Activated T-helper 17 cell treated with anti-CD3 and anti-CD28 coated beads, Interleukin-2, amount 50 U/mL, for 72 hours (primary cell): Measurements from ENCODE around the gene DBT. TPM values are rescaled to one million over a fixed set of nuclear protein-coding genes. Genes with fewer than 3 reads are reported as not detected.
A peak's percentile ranks its signal among the peaks of the same experiment; 100 is the strongest.
"Not testable (repeated sequence)": the region's sequence is repeated elsewhere in the genome, so short reads cannot be mapped to it uniquely, and the experiment has no call there.

ENCODE experiments used
- ATAC-seq: fragments of 150-1000 bp; cut with Tn5 transposase; replicated peaks from 2 replicates; pipeline ENCODE4 v1.10.0; 2021; ENCODE audit warnings: mild to moderate bottlenecking, moderate library complexity
- H3K27ac Mint-ChIP-seq: one replicate; pipeline ENCODE4 v1.8.0; 2022; ENCODE audit warnings: mixed read lengths
- H3K27me3 Mint-ChIP-seq: one replicate; pipeline ENCODE4 v1.8.0; 2022; ENCODE audit warnings: mixed read lengths
- H3K36me3 Mint-ChIP-seq: one replicate; pipeline ENCODE4 v1.8.0; 2022; ENCODE audit warnings: low read depth, mild to moderate bottlenecking, mixed read lengths
- H3K4me1 Mint-ChIP-seq: one replicate; pipeline ENCODE4 v1.8.0; 2022; ENCODE audit warnings: mixed read lengths
- H3K4me3 Mint-ChIP-seq: one replicate; pipeline ENCODE4 v1.8.0; 2022; ENCODE audit warnings: mild to moderate bottlenecking, mixed read lengths
- H3K9me3 Mint-ChIP-seq: one replicate; pipeline ENCODE4 v1.8.0; 2022; ENCODE audit warnings: mixed read lengths
- total RNA-seq, 2 donors: library from RNA; stranded (reverse); gene quantifications; one replicate each; pipeline ENCODE4 v1.2.3, GENCODE V29; 2022

DBT gene
- total RNA-seq, 2 donors from 2014 or later, result 12.3 to 12.6 TPM

- H3K27ac Mint-ChIP-seq, result peak within 1 kb of the TSS; percentile 99
- peaks cover 19% of the 10 kb centered on the region for H3K4me1 Mint-ChIP-seq
- H3K9me3 Mint-ChIP-seq, result no peaks in the 10 kb centered on the region
- peak within 1 kb of the TSS; percentile 97 for H3K4me3 Mint-ChIP-seq
- H3K27me3 Mint-ChIP-seq, result no peaks in the 10 kb centered on the region
- peak; percentile 94 for ATAC-seq
- H3K36me3 Mint-ChIP-seq, result peaks cover 59% of the 10 kb centered on the region
Measured at GRCh38 chr1:100265931-100266740, 16.5 kb upstream of the DBT start, which contains the start of gene RTCA. TSS of gene RTCA (plus strand) at chr1:100266216. CDS start at chr1:100266376, 160 bp downstream.

DNA sequence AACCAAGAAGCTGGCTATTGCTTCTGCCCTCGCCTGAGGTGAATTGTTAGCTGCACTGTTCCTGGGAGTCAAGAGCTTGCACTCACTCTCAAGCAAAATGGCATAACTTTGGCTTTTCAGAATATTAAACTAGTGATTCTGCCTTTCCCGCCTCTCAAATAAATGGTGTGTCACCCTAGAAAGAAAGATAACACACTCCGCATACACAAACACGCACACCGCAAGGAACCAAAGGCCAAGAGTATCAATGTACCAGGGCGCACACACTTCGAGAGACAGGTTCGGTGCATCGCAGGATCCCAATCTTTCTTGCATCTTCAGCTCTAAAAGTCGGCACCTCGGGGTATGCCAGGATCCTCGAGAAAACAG lies 15.9 kb upstream of the DBT start:
- H3K36me3 Mint-ChIP-seq, result peaks cover 53% of the 10 kb centered on the region
- ATAC-seq, result peak; percentile 48

GRCh38 chr1:100264081-100264480 lies 14.4 kb upstream of the DBT start:
- H3K4me1 Mint-ChIP-seq, H3K9me3 Mint-ChIP-seq, ATAC-seq, H3K27me3 Mint-ChIP-seq, H3K4me3 Mint-ChIP-seq, H3K27ac Mint-ChIP-seq: not testable (repeated sequence)
- H3K36me3 Mint-ChIP-seq, result peaks cover 38% of the 10 kb centered on the region

More for the DNA sequence above, 15.9 kb upstream of the DBT start:
- H3K27me3 Mint-ChIP-seq, result no peaks in the 10 kb centered on the region
- peak overlapping the region; percentile 97 for H3K4me3 Mint-ChIP-seq
- peak overlapping the region; percentile 99 for H3K27ac Mint-ChIP-seq
- peaks cover 15% of the 10 kb centered on the region for H3K4me1 Mint-ChIP-seq
- H3K9me3 Mint-ChIP-seq, result no peaks in the 10 kb centered on the region

DNA sequence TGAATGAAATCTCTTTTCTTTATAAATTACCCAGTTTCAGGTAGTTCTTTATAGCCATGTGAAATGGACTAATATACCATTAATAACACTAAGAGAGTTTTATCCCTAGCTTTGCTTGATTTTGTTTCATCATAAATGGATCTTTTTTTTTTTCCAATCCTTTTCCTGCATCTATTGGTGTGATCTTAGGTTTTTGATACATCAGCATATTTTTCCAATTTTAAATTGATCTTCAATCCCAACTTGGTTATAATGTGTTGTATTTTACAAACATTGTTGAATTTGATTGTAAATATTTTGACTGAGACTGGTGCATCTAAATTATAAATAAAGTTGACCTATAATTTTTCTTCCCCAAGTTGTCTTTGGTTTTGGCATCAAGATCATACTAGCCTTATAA lies 12.1 kb upstream of the DBT start:
- H3K4me3 Mint-ChIP-seq, result no peak overlapping the region
- no peaks in the 10 kb centered on the region for H3K4me1 Mint-ChIP-seq
- H3K36me3 Mint-ChIP-seq, result peaks cover 14% of the 10 kb centered on the region
- no peak overlapping the region for H3K27ac Mint-ChIP-seq
- ATAC-seq, result no peak
- no peaks in the 10 kb centered on the region for H3K9me3 Mint-ChIP-seq
- H3K27me3 Mint-ChIP-seq, result no peaks in the 10 kb centered on the region

GRCh38 chr1:100258427-100258826 lies 8.8 kb upstream of the DBT start:
- not testable (repeated sequence) for H3K27me3 Mint-ChIP-seq, H3K4me3 Mint-ChIP-seq, H3K36me3 Mint-ChIP-seq, H3K4me1 Mint-ChIP-seq, H3K27ac Mint-ChIP-seq, ATAC-seq, H3K9me3 Mint-ChIP-seq

DNA sequence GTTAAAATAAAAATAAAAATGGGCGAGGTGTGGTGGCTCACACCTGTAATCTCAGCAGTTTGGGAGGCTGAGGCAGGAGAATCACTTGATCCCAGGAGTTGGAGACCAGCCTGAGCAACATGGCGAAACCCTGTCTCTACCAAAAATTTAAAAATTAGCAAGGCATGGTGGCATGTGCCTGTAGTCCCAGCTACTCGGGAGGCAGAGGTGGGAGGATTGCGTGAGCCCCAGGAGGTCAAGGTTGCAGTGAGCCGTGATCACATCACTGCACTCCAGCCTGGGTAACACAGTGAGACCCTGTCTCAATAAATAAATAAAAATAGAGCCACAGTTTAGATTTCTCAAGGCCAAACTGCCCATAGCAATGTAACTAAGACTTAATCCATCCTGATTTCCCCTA lies 6.6 kb upstream of the DBT start:
- H3K9me3 Mint-ChIP-seq, H3K4me1 Mint-ChIP-seq, H3K27ac Mint-ChIP-seq, H3K4me3 Mint-ChIP-seq, ATAC-seq, H3K27me3 Mint-ChIP-seq, H3K36me3 Mint-ChIP-seq: not testable (repeated sequence)

DNA sequence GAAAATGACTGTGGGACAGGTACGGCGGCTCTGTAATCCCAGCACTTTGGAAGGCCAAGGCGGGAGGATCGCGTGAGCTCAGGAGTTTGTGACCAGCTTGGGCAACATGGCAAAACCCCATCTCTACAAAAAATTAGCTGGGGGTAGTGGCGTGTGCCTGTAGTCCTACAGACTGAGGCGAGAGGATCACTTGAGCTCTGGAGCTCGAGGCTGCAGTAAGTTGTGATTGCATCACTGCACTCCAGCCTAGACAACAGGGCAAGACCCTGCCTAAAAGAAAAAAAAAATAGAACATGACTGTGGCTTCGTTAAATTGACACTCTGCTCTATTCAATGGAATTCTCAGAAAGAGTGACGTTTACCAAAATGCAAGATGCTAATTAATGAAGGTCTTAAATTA lies 3.9 kb upstream of the DBT start:
- no peak for ATAC-seq
- no peak overlapping the region for H3K4me3 Mint-ChIP-seq
- H3K4me1 Mint-ChIP-seq, result peaks cover 5% of the 10 kb centered on the region
- no peak overlapping the region for H3K27ac Mint-ChIP-seq
- H3K36me3 Mint-ChIP-seq, result no peaks in the 10 kb centered on the region
- no peaks in the 10 kb centered on the region for H3K9me3 Mint-ChIP-seq
- H3K27me3 Mint-ChIP-seq, result no peaks in the 10 kb centered on the region

- no peak overlapping the region for H3K27ac Mint-ChIP-seq
- no peak for ATAC-seq
- no peaks in the 10 kb centered on the region for H3K27me3 Mint-ChIP-seq
- peaks cover 5% of the 10 kb centered on the region for H3K4me1 Mint-ChIP-seq
- no peaks in the 10 kb centered on the region for H3K9me3 Mint-ChIP-seq
- no peaks in the 10 kb centered on the region for H3K36me3 Mint-ChIP-seq
- no peak overlapping the region for H3K4me3 Mint-ChIP-seq
Measured at GRCh38 chr1:100252901-100253300, 3.3 kb upstream of the DBT start.

GRCh38 chr1:100250807-100251206 lies 1.2 kb upstream of the DBT start:
- H3K27ac Mint-ChIP-seq, result no peak overlapping the region
- no peak overlapping the region for H3K4me3 Mint-ChIP-seq
- H3K27me3 Mint-ChIP-seq, result no peaks in the 10 kb centered on the region
- H3K36me3 Mint-ChIP-seq, result no peaks in the 10 kb centered on the region
- no peaks in the 10 kb centered on the region for H3K9me3 Mint-ChIP-seq
- ATAC-seq, result no peak
- peaks cover 11% of the 10 kb centered on the region for H3K4me1 Mint-ChIP-seq

- H3K4me1 Mint-ChIP-seq, result peaks cover 11% of the 10 kb centered on the region
- H3K4me3 Mint-ChIP-seq, result no peak overlapping the region
- H3K27me3 Mint-ChIP-seq, result no peaks in the 10 kb centered on the region
- no peak overlapping the region for H3K27ac Mint-ChIP-seq
- no peaks in the 10 kb centered on the region for H3K36me3 Mint-ChIP-seq
- no peak for ATAC-seq
- H3K9me3 Mint-ChIP-seq, result no peaks in the 10 kb centered on the region
Measured at GRCh38 chr1:100250264-100250663, 630 bp upstream of the DBT start.

GRCh38 chr1:100249155-100249536 lies 488 bp downstream of the DBT start:
- no peak for ATAC-seq
- H3K27ac Mint-ChIP-seq, result no peak overlapping the region
- H3K4me1 Mint-ChIP-seq, result peaks cover 11% of the 10 kb centered on the region
- H3K4me3 Mint-ChIP-seq, result no peak overlapping the region
- no peaks in the 10 kb centered on the region for H3K9me3 Mint-ChIP-seq
- no peaks in the 10 kb centered on the region for H3K27me3 Mint-ChIP-seq
- peaks cover 1% of the 10 kb centered on the region for H3K36me3 Mint-ChIP-seq

- no peak for ATAC-seq
- H3K9me3 Mint-ChIP-seq, result no peaks in the 10 kb centered on the region
- no peak overlapping the region for H3K4me3 Mint-ChIP-seq
- peaks cover 11% of the 10 kb centered on the region for H3K4me1 Mint-ChIP-seq
- no peak overlapping the region for H3K27ac Mint-ChIP-seq
- no peaks in the 10 kb centered on the region for H3K27me3 Mint-ChIP-seq
- peaks cover 11% of the 10 kb centered on the region for H3K36me3 Mint-ChIP-seq
Measured at GRCh38 chr1:100246738-100247137, 2.9 kb downstream of the DBT start.

DNA sequence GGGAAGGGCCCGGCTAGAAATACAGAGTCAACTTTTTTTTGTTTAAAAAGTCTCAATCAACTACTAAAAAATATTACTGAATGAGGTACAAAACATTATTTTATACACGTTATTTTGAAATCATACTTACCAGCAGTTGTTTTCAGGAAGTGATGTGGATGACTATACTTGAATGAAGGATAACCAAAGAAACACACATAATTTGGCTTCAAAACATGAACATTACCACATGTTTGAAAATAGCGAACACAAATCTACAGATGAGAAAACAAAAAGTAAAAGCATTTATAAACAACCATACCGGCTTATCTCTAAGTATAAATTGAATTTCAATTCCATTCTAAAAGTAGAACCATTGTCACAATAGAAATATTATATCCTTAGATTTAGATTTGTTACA lies 9.0 kb downstream of the DBT start:
- ATAC-seq, result no peak
- H3K4me1 Mint-ChIP-seq, result peaks cover 5% of the 10 kb centered on the region
- no peak overlapping the region for H3K27ac Mint-ChIP-seq
- H3K4me3 Mint-ChIP-seq, result no peak overlapping the region
- H3K27me3 Mint-ChIP-seq, result no peaks in the 10 kb centered on the region
- peaks cover 55% of the 10 kb centered on the region for H3K36me3 Mint-ChIP-seq
- H3K9me3 Mint-ChIP-seq, result no peaks in the 10 kb centered on the region

DNA sequence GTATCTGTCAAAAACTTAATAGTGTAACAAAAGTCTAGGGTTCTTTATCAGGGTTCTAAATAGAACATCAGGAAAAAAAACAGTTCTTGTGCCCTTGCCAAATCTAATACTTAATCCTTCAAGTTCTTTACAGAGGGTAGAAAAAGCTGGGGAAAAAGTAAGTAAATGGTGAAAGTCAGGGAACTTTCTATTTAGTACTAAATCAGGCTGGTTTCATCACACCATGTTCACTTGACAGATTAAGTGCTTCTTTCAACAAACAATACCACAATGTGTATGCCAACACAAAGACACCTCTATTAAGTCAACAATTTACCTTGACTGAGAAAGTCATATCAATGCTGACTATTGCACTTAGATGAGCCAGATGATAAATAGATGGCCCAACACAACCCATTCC lies 9.7 kb downstream of the DBT start:
- no peak overlapping the region for H3K4me3 Mint-ChIP-seq
- H3K4me1 Mint-ChIP-seq, result peaks cover 5% of the 10 kb centered on the region
- H3K27ac Mint-ChIP-seq, result no peak overlapping the region
- no peak for ATAC-seq
- H3K27me3 Mint-ChIP-seq, result no peaks in the 10 kb centered on the region
- H3K36me3 Mint-ChIP-seq, result peaks cover 56% of the 10 kb centered on the region
- no peaks in the 10 kb centered on the region for H3K9me3 Mint-ChIP-seq

GRCh38 chr1:100237091-100237490 lies 12.5 kb downstream of the DBT start:
- H3K4me3 Mint-ChIP-seq, result no peak overlapping the region
- no peaks in the 10 kb centered on the region for H3K9me3 Mint-ChIP-seq
- no peaks in the 10 kb centered on the region for H3K27me3 Mint-ChIP-seq
- no peak overlapping the region for H3K27ac Mint-ChIP-seq
- H3K4me1 Mint-ChIP-seq, result peaks cover 5% of the 10 kb centered on the region
- peaks cover 74% of the 10 kb centered on the region for H3K36me3 Mint-ChIP-seq
- ATAC-seq, result no peak
